OCI-LY3 (cell line): ENCODE data around the gene SCGB2A2.

Source experiments
- H2AFZ ChIP-seq: fragments of 200-600, 300-600 bp; shearing (Covaris generic); 2 replicates; pipeline ENCODE4 v1.6.0; 2014; ENCODE audit warnings: antibody characterized with exemption, low read depth, low read length
- H3K27ac ChIP-seq: fragments of 200-600, 300-600 bp; sonication (generic); 2 replicates; pipeline ENCODE4 v1.5.1; 2014; ENCODE audit warnings: mild to moderate bottlenecking, low read length, moderate library complexity, mixed read lengths
- H3K27me3 ChIP-seq: fragments of 200-600, 300-600 bp; sonication (generic); 2 replicates; pipeline ENCODE4 v1.6.1; 2014; ENCODE audit warnings: low read depth, low read length, mixed read lengths
- H3K36me3 ChIP-seq: fragments of 200-600, 300-600 bp; sonication (generic); replicated peaks from 2 replicates; pipeline ENCODE3; 2014; ENCODE audit warnings: low read depth, low read length, mixed read lengths
- H3K4me1 ChIP-seq: fragments of 300-600, 200-600 bp; sonication (generic); 2 replicates; pipeline ENCODE4 v1.6.1; 2014; ENCODE audit warnings: low read length, mixed read lengths
- H3K4me2 ChIP-seq: fragments of 200-600, 300-600 bp; sonication (generic); 2 replicates; pipeline ENCODE4 v1.6.1; 2014; ENCODE audit warnings: low read length, mixed read lengths
- H3K4me3 ChIP-seq: fragments of 300-600, 200-600 bp; sonication (generic); 2 replicates; pipeline ENCODE4 v1.5.1; 2014; ENCODE audit warnings: antibody characterized with exemption, mild to moderate bottlenecking, low read length, moderate library complexity
- H3K79me2 ChIP-seq: fragments of 300-600, 200-600 bp; shearing (Covaris generic); 2 replicates; pipeline ENCODE4 v1.6.1; 2014; ENCODE audit warnings: mild to moderate bottlenecking, low read length, mixed read lengths
- H3K9ac ChIP-seq: fragments of 300-600, 200-600 bp; shearing (Covaris generic); 2 replicates; pipeline ENCODE4 v1.6.0; 2014; ENCODE audit warnings: mild to moderate bottlenecking, low read length, moderate library complexity
- H3K9me3 ChIP-seq: fragments of 200-600, 300-600 bp; shearing (Covaris generic); 2 replicates; pipeline ENCODE4 v1.6.1; 2014; ENCODE audit warnings: low read length, mixed read lengths; ENCODE audit not compliant: insufficient read depth
- H4K20me1 ChIP-seq: fragments of 200-600, 300-600 bp; sonication (generic); 2 replicates; pipeline ENCODE4 v1.6.1; 2016; ENCODE audit warnings: low read length, mixed read lengths; ENCODE audit not compliant: insufficient read depth
- CTCF ChIP-seq: fragments of 200-600, 300-600 bp; sonication (generic); IDR thresholded peaks from 2 replicates; pipeline ENCODE4 v1.5.1; 2014; ENCODE audit warnings: antibody characterized with exemption, low read length, low read depth
- EZH2phosphoT487 ChIP-seq: fragments of 200-600 bp; shearing (Covaris generic); IDR thresholded peaks from 2 replicates; pipeline ENCODE4 v1.6.1; 2018; ENCODE audit warnings: antibody characterized with exemption, mixed run types, low read depth

The SCGB2A2 gene

DNA sequence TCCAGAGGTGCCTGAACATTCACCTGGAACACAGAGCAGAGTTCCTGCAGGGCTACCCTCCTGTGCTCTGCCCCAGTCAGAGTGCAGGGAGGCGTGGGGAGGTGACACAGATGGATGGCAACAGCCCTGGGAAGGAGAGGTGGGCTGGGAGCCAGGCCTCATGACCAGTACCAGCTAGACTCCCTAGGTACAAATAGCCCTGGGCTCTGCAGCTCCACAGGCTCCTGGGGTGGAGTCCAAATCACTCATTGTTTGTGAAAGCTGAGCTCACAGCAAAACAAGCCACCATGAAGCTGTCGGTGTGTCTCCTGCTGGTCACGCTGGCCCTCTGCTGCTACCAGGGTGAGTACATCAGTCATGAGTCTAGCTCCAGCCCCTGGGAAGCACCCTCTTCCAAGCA lies 27.9 kb upstream of the SCGB2A2 start, which contains the start of gene SCGB1D2:
TSS of gene SCGB1D2 (plus strand) at position 219 of the 400 bp plus-strand sequence. CDS start at position 288, 69 bp downstream.
- Histone ChIP-seq H3K4me2 (no peak within 1 kb of the TSS), H3K9me3 (no peaks in the 10 kb centered on the region), H4K20me1 (0 out of 2 replicates have a peak, but pooled peaks cover 5% of the 10 kb centered on the region), H3K27me3 (peaks cover 34% of the 10 kb centered on the region), H3K79me2 (no peaks in the 10 kb centered on the region), H2AFZ (no peak within 1 kb of the TSS), H3K9ac (no peak within 1 kb of the TSS), H3K36me3 (no peaks in the 10 kb centered on the region), H3K4me3 (no peak within 1 kb of the TSS), H3K27ac (no peak within 1 kb of the TSS), H3K4me1 (peaks cover 8% of the 10 kb centered on the region)
- no peak for TF ChIP-seq EZH2phosphoT487

DNA sequence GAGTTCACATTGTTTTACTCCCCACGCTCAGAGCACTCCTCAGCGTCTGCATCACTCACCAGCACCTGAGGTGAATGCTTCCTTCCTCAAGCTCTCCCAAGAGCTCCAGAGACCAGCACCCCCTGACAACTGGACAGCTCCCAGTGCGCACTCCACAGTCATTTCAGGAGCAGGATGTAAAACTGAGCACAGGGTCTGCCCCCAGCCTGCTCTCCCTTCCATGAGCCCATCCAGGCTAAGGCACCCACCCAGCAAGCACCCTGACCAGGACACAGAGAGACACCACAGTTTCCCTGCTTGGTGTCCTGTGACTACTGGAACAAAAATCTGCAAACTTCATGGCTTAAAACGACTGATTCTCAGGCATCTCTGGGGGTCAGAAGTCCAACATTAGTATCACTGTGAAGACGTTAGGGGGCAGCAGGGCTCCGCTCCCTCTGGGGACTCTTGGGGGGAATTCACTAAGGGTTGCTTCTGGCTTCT lies 24.6 kb upstream of the SCGB2A2 start:
- TF ChIP-seq EZH2phosphoT487 (no peak), CTCF (peak; percentile 68)

GRCh38 chr11:62251698-62252097 lies 18.3 kb upstream of the SCGB2A2 start:
- H3K4me2 ChIP-seq = no peak overlapping the region
- no peak overlapping the region for H2AFZ ChIP-seq
- H3K4me3 ChIP-seq = no peak overlapping the region
- TF ChIP-seq CTCF (no peak), EZH2phosphoT487 (no peak)
- no peaks in the 10 kb centered on the region for H3K4me1 ChIP-seq
- no peak overlapping the region for H3K9ac ChIP-seq
- no peaks in the 10 kb centered on the region for H4K20me1 ChIP-seq
- H3K27me3 ChIP-seq = peaks cover 21% of the 10 kb centered on the region
- H3K79me2 ChIP-seq = no peaks in the 10 kb centered on the region
- peaks cover 19% of the 10 kb centered on the region; the same call in 1 of the 2 replicates for H3K9me3 ChIP-seq
- H3K27ac ChIP-seq = no peak overlapping the region
- no peaks in the 10 kb centered on the region for H3K36me3 ChIP-seq

More for the DNA sequence above, 24.6 kb upstream of the SCGB2A2 start:
- Histone ChIP-seq H3K9me3 (no peaks in the 10 kb centered on the region), H3K79me2 (no peaks in the 10 kb centered on the region), H3K4me2 (peak overlapping the region; percentile 28; the same call in 1 of the 2 replicates), H3K4me1 (peaks cover 8% of the 10 kb centered on the region), H3K36me3 (no peaks in the 10 kb centered on the region), H3K9ac (no peak overlapping the region), H3K4me3 (no peak overlapping the region), H3K27ac (no peak overlapping the region), H2AFZ (no peak overlapping the region), H4K20me1 (0 out of 2 replicates have a peak, but pooled peaks cover 5% of the 10 kb centered on the region), H3K27me3 (peaks cover 19% of the 10 kb centered on the region)

- Histone ChIP-seq H3K4me3 (no peak overlapping the region), H3K27me3 (peaks cover 30% of the 10 kb centered on the region), H3K4me1 (no peaks in the 10 kb centered on the region), H3K4me2 (no peak overlapping the region), H4K20me1 (no peaks in the 10 kb centered on the region), H3K9me3 (peaks cover 19% of the 10 kb centered on the region; the same call in 1 of the 2 replicates), H3K9ac (no peak overlapping the region), H3K79me2 (no peaks in the 10 kb centered on the region), H3K36me3 (no peaks in the 10 kb centered on the region), H3K27ac (no peak overlapping the region), H2AFZ (no peak overlapping the region)
- TF ChIP-seq CTCF (no peak), EZH2phosphoT487 (no peak)
Observed at GRCh38 chr11:62253999-62254542, 15.9 kb upstream of the SCGB2A2 start.
